AG04449 (cell line): ENCODE data around the gene AHNAK.

Source experiments
- CTCF ChIA-PET: fragments of 350-600 bp; formaldehyde crosslinking; extraction: SDS; loops from one replicate; lab custom pipeline; 2021; ENCODE audit warnings: antibody characterized with exemption; lab: Yijun Ruan, JAX
- POLR2A ChIA-PET: fragments of 400-600, 350-600 bp; formaldehyde crosslinking; extraction: SDS; loops from one replicate; lab custom pipeline; 2020; ENCODE audit warnings: antibody characterized with exemption, inconsistent platforms; lab: Yijun Ruan, JAX
- DNase-seq: peaks from one replicate; pipeline ENCODE4 v3.0.0-alpha.2; 2010; ENCODE audit warnings: low read depth, low spot score
- H3K4me3 ChIP-seq: 2 replicates; pipeline ENCODE4 v1.5.1; 2011; ENCODE audit warnings: low read depth, mild to moderate bottlenecking, control low read depth, low read length
- CTCF ChIP-seq: IDR thresholded peaks from one replicate; pipeline ENCODE4 v1.5.1; 2011; ENCODE audit warnings: mild to moderate bottlenecking, moderate library complexity, low read length, control low read depth, inconsistent platforms; ENCODE audit not compliant: insufficient read depth; ENCODE audit errors: missing control alignments

AHNAK gene

GRCh38 chr11:62498492-62499286, 47.9 kb downstream of the AHNAK start:
- ChIA-PET CTCF (interaction anchor here (1.1 to 3.1 kb wide), 5 partner anchors 12 to 104 kb away, joined by 3 to 16 read pairs (median 6); no protein-coding TSS in a partner anchor), POLR2A (interaction anchor here (0.7 kb wide), 1 partner anchor 62 kb away, joined by 6 read pairs; no protein-coding TSS in a partner anchor)
- no peak for TF ChIP-seq CTCF
- no peak overlapping the region for H3K4me3 ChIP-seq
- DNase-seq = no peak

GRCh38 chr11:62498031-62498430, 48.6 kb downstream of the AHNAK start:
- CTCF ChIA-PET = interaction anchor here (1.1 to 3.1 kb wide), 2 partner anchors 73 to 103 kb away, joined by 3 to 16 read pairs; no protein-coding TSS in a partner anchor
- no peak for TF ChIP-seq CTCF
- H3K4me3 ChIP-seq = no peak overlapping the region
- POLR2A ChIA-PET = no interaction called here
- DNase-seq = no peak

GRCh38 chr11:62497132-62497801, 49.3 kb downstream of the AHNAK start:
- POLR2A ChIA-PET = no interaction called here
- no peak for DNase-seq

GRCh38 chr11:62496676-62497075, 49.9 kb downstream of the AHNAK start:
- no peak for DNase-seq
- POLR2A ChIA-PET = no interaction called here
- CTCF ChIA-PET = interaction anchor here (1.0 to 1.1 kb wide), 2 partner anchors 9 to 72 kb away, joined by 4 to 7 read pairs; no protein-coding TSS in a partner anchor
- no peak for TF ChIP-seq CTCF
- no peak overlapping the region for H3K4me3 ChIP-seq

More at GRCh38 chr11:62497132-62497801, 49.3 kb downstream of the AHNAK start:
- H3K4me3 ChIP-seq = no peak overlapping the region
- CTCF ChIA-PET = interaction anchor here (1.0 to 3.1 kb wide), 3 partner anchors 10 to 102 kb away, joined by 3 to 16 read pairs (median 6); no protein-coding TSS in a partner anchor
- peak; percentile 23 for TF ChIP-seq CTCF

GRCh38 chr11:62494246-62494645, 52.4 kb downstream of the AHNAK start:
- DNase-seq = no peak
- H3K4me3 ChIP-seq = no peak overlapping the region
- no peak for TF ChIP-seq CTCF
- ChIA-PET CTCF (interaction anchor here (1.1 kb wide), 1 partner anchor 20 kb away, joined by 3 read pairs; no protein-coding TSS in a partner anchor), POLR2A (no interaction called here)

DNA sequence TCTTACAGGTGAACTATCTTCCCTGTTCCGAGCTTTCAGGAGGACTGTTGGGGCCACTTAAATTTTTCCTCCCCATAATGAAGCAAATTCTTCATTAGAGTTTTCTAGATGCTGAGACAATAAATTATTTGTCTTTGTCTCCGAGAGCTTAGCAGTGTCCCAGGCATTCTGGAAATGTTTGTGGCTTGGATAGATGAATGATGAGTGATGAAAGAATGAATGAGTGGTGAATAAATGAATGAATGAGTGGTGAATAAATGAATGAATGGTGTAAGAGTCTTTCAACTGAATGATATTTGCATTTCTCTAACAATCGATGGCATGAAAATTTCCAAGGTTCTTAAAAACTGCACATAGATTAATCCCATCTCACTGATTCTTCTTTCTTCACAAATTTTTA, 52.8 kb downstream of the AHNAK start:
- no peak for TF ChIP-seq CTCF
- CTCF ChIA-PET = no interaction called here
- H3K4me3 ChIP-seq = no peak overlapping the region
- no peak for DNase-seq
- POLR2A ChIA-PET = no interaction called here
